B cell (primary cell): ENCODE data around the gene REM2. TPM values are rescaled to one million over a fixed set of nuclear protein-coding genes. Genes with fewer than 3 reads are reported as not detected.
A peak's percentile ranks its signal among the peaks of the same experiment; 100 is the strongest.

Experiments
- ATAC-seq: fragments of 200-7000 bp; cut with Tn5 transposase; one replicate; pipeline ENCODE4 v1.10.0; 2021; ENCODE audit warnings: low read depth, mild to moderate bottlenecking, moderate number of reproducible peaks, moderate library complexity
- CTCF ChIA-PET: fragments of 350-600 bp; sonication (Branson Sonifier 250); formaldehyde crosslinking; loops from one replicate; lab custom pipeline; 2021; ENCODE audit warnings: antibody characterized with exemption, inconsistent platforms; lab: Charles Lee
- POLR2A ChIA-PET: fragments of 350-600 bp; sonication (Branson Sonifier 250); formaldehyde crosslinking; loops from one replicate; lab custom pipeline; 2021; ENCODE audit warnings: antibody characterized with exemption; lab: Charles Lee
- DNase-seq: peaks from one replicate; pipeline ENCODE4 v3.0.0; 2013
- H2AFZ ChIP-seq: 2 replicates; pipeline ENCODE4 v1.6.1; 2012; ENCODE audit warnings: mild to moderate bottlenecking, low read depth, low read length; ENCODE audit not compliant: insufficient read depth, poor library complexity, severe bottlenecking
- H3K27ac ChIP-seq, 2 donors: 1 replicate in 1 of 2; 2 replicates in 1 of 2; pipeline ENCODE4 v1.5.1; 2012 to 2013; ENCODE audit warnings: low read length in 2 of 2, mild to moderate bottlenecking in 2 of 2, moderate library complexity in 1 of 2
- H3K27me3 ChIP-seq, 4 experiments: fragments of 200-600 bp in 1 of 4; sonication (generic) in 1 of 4; replicated peaks in 1 of 4; 1 replicate in 2 of 4; 2 replicates in 2 of 4; pipeline versions ENCODE4 v1.6.1 to v1.7.0; 2013 to 2016; ENCODE audit warnings: low read length in 3 of 4, mild to moderate bottlenecking in 2 of 4, mixed read lengths in 1 of 4, moderate library complexity in 1 of 4; ENCODE audit not compliant: insufficient read depth in 4 of 4, control insufficient read depth in 3 of 4; ENCODE audit errors: control extremely low read depth in 1 of 4
- H3K36me3 ChIP-seq, 2 experiments: replicated peaks in 1 of 2; 1 replicate in 1 of 2; 2 replicates in 1 of 2; pipeline versions ENCODE4 v1.6.1 to v1.7.1; 2013; ENCODE audit warnings: low read length in 1 of 2; ENCODE audit not compliant: insufficient read depth in 2 of 2, control insufficient read depth in 1 of 2; ENCODE audit errors: control extremely low read depth in 1 of 2, extremely low read depth in 1 of 2
- H3K4me1 ChIP-seq, 2 donors: fragments of 200-600 bp in 1 of 2; sonication (generic) in 1 of 2; 1 replicate in 1 of 2; 2 replicates in 1 of 2; pipeline versions ENCODE4 v1.5.1 to v1.6.1; 2013 to 2017; ENCODE audit warnings: low read length in 2 of 2; ENCODE audit not compliant: control insufficient read depth in 2 of 2, insufficient read depth in 2 of 2
- H3K4me2 ChIP-seq: replicated peaks from 2 replicates; pipeline ENCODE3; 2012; ENCODE audit warnings: mild to moderate bottlenecking, low read depth, low read length; ENCODE audit not compliant: poor library complexity, severe bottlenecking
- H3K4me3 ChIP-seq, 5 experiments: fragments of 200-600 bp in 1 of 5; sonication (generic) in 1 of 5; 1 replicate in 3 of 5; 2 replicates in 2 of 5; pipeline versions ENCODE4 v1.5.1 to v1.7.0; 2011 to 2016; ENCODE audit warnings: low read length in 4 of 5, mild to moderate bottlenecking in 4 of 5, low read depth in 2 of 5, control low read depth in 1 of 5, moderate library complexity in 1 of 5; ENCODE audit not compliant: insufficient read depth in 1 of 5; ENCODE audit errors: control extremely low read depth in 1 of 5, extremely low read depth in 1 of 5
- H3K79me2 ChIP-seq: fragments of 200-600 bp; sonication (generic); one replicate; pipeline ENCODE4 v1.6.0; 2016; ENCODE audit warnings: low read length; ENCODE audit not compliant: control insufficient read depth, insufficient read depth
- H3K9ac ChIP-seq: fragments of 200-600 bp; sonication (generic); 2 replicates; pipeline ENCODE4 v1.6.1; 2017; ENCODE audit warnings: mild to moderate bottlenecking, low read length, moderate library complexity
- H3K9me3 ChIP-seq, 3 donors: one replicate each; pipeline versions ENCODE4 v1.6.1 to v1.7.1; 2013; ENCODE audit warnings: low read length in 2 of 3; ENCODE audit not compliant: control insufficient read depth in 2 of 3, insufficient read depth in 1 of 3; ENCODE audit errors: control extremely low read depth in 1 of 3
- H4K20me1 ChIP-seq: 2 replicates; pipeline ENCODE4 v1.6.0; 2012; ENCODE audit warnings: mild to moderate bottlenecking, low read length; ENCODE audit not compliant: insufficient read depth, control insufficient read depth, poor library complexity, severe bottlenecking
- H3K27ac Mint-ChIP-seq: one replicate; pipeline ENCODE4 v1.8.0; 2021; ENCODE audit warnings: mixed read lengths
- H3K27me3 Mint-ChIP-seq: one replicate; pipeline ENCODE4 v1.8.0; 2021; ENCODE audit warnings: mixed read lengths
- H3K4me1 Mint-ChIP-seq: one replicate; pipeline ENCODE4 v1.8.0; 2021; ENCODE audit warnings: mixed read lengths
- H3K4me3 Mint-ChIP-seq: one replicate; pipeline ENCODE4 v1.8.0; 2021; ENCODE audit warnings: mixed read lengths
- H3K9me3 Mint-ChIP-seq: one replicate; pipeline ENCODE4 v1.8.0; 2022; ENCODE audit warnings: mixed read lengths; ENCODE audit not compliant: insufficient read depth
- CTCF ChIP-seq: fragments of 200-600 bp; IDR thresholded peaks from one replicate; pipeline ENCODE4 v1.8.0; 2022; ENCODE audit warnings: antibody characterized with exemption, mild to moderate bottlenecking
- EZH2 ChIP-seq: IDR thresholded peaks from 2 replicates; pipeline ENCODE4 v1.6.1; 2012; ENCODE audit warnings: borderline replicate concordance, low read depth, mild to moderate bottlenecking, moderate library complexity, low read length; ENCODE audit not compliant: insufficient read depth, poor library complexity, severe bottlenecking
- WGBS: methylation state at CpG from one replicate; pipeline ENCODE4 v1.1.5; 2013; ENCODE audit warnings: missing lambda C conversion rate; ENCODE audit not compliant: insufficient coverage; 5-methylcytosine and 5-hydroxymethylcytosine counted together
- intact Hi-C: fragments of 100-400 bp; cut with micrococcal nuclease; formaldehyde crosslinking; loops from one replicate; pipeline ENCODE4 v1.10.0; 2022
- polyA plus RNA-seq: library from polyadenylated mRNA; depleted of rRNA; stranded (reverse); fragments of >200 nt; gene quantifications from 2 replicates; pipeline ENCODE4 v1.2.3, GENCODE V29; 2012
- total RNA-seq, 2 donors: library from RNA; stranded (reverse); fragments of 120-200 nt in 1 of 2; gene quantifications; 1 replicate in 1 of 2; 2 replicates in 1 of 2; pipeline versions ENCODE4 v1.2.3 to v1.2.4, GENCODE V29; 2013 to 2022

Gene REM2
- total and polyA plus RNA-seq, 2 donors (not counting 1 experiment from before 2014, with no cell fraction given) = 5.6 to 12.9 TPM

GRCh38 chr14:22929961-22930364 lies 46.9 kb downstream of the REM2 start:
- TF ChIP-seq CTCF (no peak), EZH2 (no peak)
- ATAC-seq = no peak

GRCh38 chr14:22932146-22932545 lies 49.1 kb downstream of the REM2 start:
- CTCF ChIA-PET = interaction anchor here (1.0 to 2.9 kb wide), 2 partner anchors 23 to 24 kb away, joined by 3 to 20 read pairs; partner anchors contain the start of gene HAUS4
- intact Hi-C loops = no loop called here

More at GRCh38 chr14:22929961-22930364, 46.9 kb downstream of the REM2 start:
- Mint-ChIP-seq H3K4me3 (no peak overlapping the region), H3K27ac (no peak overlapping the region), H3K27me3 (no peaks in the 10 kb centered on the region), H3K4me1 (peaks cover 26% of the 10 kb centered on the region), H3K9me3 (no peaks in the 10 kb centered on the region)
- H3K79me2 ChIP-seq = peaks cover 3% of the 10 kb centered on the region
- ChIA-PET POLR2A (interaction anchor here (0.6 to 2.3 kb wide), 10 partner anchors 9 to 155 kb away, joined by 3 to 22 read pairs (median 3); partner anchors contain the start of gene RBM23), CTCF (interaction anchor here (0.6 to 5.0 kb wide), 30 partner anchors 9 to 392 kb away, joined by 3 to 64 read pairs (median 4); partner anchors contain the start of genes AJUBA, DAD1, HAUS4 and LRP10)
- H3K36me3 ChIP-seq = peaks cover 0 to 7% of the 10 kb centered on the region in 2 experiments
- intact Hi-C loops = loop anchor here (1.0 to 5.0 kb wide), 9 partner anchors 11 to 372 kb away; partner anchors contain the start of genes ACIN1, C14orf119, DAD1 and HAUS4
- no peaks in the 10 kb centered on the region for H3K9me3 ChIP-seq
- H3K27ac ChIP-seq = peak overlapping the region; percentile 57 to 65
- peak overlapping the region; percentile 90 for H3K4me2 ChIP-seq
- peaks cover 13 to 23% of the 10 kb centered on the region in 2 donors for H3K4me1 ChIP-seq
- peak overlapping the region; percentile 64 to 100 (median 96) for H3K4me3 ChIP-seq
- H3K9ac ChIP-seq = peak overlapping the region; percentile 96
- no peak for DNase-seq
- 0% methylated on average over 1 of the region's 2 CpGs for WGBS
- H4K20me1 ChIP-seq = no peaks in the 10 kb centered on the region
- no peaks in the 10 kb centered on the region for H3K27me3 ChIP-seq
- peak overlapping the region; percentile 66 for H2AFZ ChIP-seq

More at GRCh38 chr14:22932146-22932545, 49.1 kb downstream of the REM2 start:
- no peaks in the 10 kb centered on the region for H3K27me3 ChIP-seq
- Mint-ChIP-seq H3K4me3 (no peak overlapping the region), H3K4me1 (peaks cover 18% of the 10 kb centered on the region), H3K27ac (no peak overlapping the region), H3K9me3 (no peaks in the 10 kb centered on the region), H3K27me3 (no peaks in the 10 kb centered on the region)
- DNase-seq = no peak
- H3K4me1 ChIP-seq = peaks cover 13 to 22% of the 10 kb centered on the region in 2 donors
- WGBS = no CpG with 5 or more reads among the region's 3 CpGs
- no peak overlapping the region for H2AFZ ChIP-seq
- peaks cover 3% of the 10 kb centered on the region for H3K79me2 ChIP-seq
- TF ChIP-seq CTCF (no peak), EZH2 (no peak)
- no peak overlapping the region for H3K9ac ChIP-seq
- ATAC-seq = no peak
- no peak overlapping the region for H3K4me3 ChIP-seq
- H3K27ac ChIP-seq = no peak overlapping the region
- H3K4me2 ChIP-seq = no peak overlapping the region
- no peaks in the 10 kb centered on the region for H3K36me3 ChIP-seq
- no peaks in the 10 kb centered on the region for H3K9me3 ChIP-seq
- no peaks in the 10 kb centered on the region for H4K20me1 ChIP-seq
- POLR2A ChIA-PET = interaction anchor here (0.7 kb wide), 1 partner anchor 22 kb away, joined by 3 read pairs; no protein-coding TSS in a partner anchor
